Measurements from ENCODE around the gene MORN5.

MORN5 gene

DNA sequence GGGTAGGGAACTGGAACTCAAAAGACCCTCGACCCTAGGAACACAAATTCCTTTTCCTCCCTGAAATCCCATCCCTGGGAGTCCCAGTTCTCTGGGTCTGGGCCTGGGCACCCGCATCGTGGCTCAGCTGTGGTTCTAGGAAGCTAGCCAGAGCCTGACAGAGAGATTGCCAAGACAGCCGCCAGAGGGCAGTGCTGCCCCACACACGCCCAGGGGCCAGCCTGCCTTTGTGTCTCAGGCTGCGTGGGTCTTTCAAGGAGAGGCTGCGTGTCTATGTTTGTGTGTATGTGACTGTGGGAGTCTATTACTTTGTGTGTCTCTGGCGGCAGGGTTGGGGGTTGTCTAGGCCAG, 34.6 kb upstream of the MORN5 start:
- DNase-seq (ENCODE audit: low read depth), result peak; percentile 49

GRCh38 chr9:122125509-122126330, 34.0 kb upstream of the MORN5 start:
- DNase-seq (ENCODE audit: low read depth), result no peak

DNA sequence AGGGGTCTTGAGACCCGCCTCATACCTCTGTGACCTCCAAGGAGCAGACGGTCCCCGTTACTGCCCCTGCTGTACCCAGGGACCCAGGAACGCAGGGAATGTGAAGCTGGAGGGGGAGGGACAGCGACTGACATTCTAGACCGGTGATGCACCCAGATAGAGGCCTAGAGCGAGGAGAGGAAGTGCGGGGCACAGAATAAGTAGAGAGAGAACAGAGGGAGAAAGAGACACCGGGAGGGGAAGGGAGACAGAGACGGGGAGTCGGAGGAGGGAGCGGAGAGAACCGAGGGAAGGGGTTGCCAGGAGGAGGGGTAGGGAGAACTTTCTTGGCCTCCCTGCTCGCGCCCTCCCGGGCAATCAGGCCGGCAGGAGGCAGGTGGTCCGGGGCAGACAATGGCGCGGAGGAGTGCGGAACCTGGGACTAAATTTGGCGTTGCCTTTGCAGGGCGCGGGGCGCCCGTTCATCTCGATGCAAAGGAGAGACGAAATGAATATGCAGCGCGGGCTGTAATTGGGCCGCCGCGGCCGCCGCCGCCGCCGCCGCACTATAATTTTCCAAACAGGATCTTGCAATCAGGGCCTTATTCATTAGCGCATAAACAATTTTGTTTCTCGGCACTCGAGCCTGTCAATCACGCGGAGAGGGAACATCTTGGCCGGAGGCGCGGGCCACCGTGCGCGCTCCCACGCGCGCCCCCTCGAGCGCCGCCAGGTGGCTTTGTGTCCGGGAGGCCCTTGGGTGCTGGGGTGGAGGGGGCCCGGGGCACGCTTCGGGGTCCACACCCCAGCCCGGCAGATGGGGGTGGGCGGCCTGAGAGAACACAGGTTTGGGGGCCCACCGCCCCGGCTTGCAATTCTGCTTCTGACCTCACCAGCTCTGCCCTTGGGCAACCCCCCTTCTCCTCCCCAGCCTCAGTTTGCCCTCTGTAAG, 33.1 kb upstream of the MORN5 start:
- DNase-seq (ENCODE audit: low read depth), result no peak

- DNase-seq (ENCODE audit: low read depth), result no peak
These were observed 32.3 kb upstream of the MORN5 start for GRCh38 chr9:122127396-122127798.

DNA sequence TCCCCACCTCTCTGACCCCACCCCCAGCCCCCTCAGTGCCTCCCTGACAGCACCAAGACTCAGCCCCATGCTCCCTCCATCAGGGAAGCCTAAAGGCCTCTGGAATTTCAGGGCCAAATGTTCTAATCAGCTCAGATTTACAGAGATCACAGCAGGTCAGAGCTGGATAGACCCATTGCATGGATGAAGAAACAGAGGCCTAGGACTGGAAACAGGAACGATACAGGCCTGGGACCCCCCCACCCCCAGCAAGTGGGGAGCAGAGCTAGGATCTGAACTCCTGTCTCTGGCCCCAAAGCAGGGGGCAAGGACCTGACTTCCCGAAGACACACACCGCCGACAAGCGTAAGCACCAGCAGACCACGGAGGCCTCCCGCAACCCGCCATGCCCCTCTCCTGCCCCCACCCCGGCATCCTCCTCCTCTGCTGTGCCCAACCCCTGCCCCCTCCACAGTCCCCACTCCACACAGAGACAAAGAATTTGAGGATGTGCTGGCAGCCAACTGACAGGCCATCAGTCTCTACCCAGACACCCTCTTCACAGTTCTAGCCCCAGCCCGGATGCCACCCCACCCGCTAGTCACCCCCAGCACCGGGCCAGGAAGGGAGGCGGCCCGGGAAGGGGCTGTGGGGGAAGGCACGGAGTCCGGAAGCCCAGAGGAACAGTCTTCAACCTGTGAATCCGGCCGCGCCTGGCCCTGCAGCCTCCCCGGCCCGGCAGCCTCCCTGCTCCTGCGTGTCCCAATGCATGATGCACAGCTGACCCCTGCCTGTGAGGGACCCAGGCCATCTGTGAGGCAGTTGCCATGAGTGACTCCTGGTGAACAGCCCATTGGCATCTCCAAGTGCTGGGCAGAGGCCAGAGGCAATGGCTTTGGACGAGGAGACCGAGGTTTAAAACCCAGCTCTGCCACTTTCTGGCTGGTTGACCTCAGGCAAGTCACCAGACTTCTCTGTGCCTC, 31.4 kb upstream of the MORN5 start:
- no peak for DNase-seq (ENCODE audit: low read depth)

DNA sequence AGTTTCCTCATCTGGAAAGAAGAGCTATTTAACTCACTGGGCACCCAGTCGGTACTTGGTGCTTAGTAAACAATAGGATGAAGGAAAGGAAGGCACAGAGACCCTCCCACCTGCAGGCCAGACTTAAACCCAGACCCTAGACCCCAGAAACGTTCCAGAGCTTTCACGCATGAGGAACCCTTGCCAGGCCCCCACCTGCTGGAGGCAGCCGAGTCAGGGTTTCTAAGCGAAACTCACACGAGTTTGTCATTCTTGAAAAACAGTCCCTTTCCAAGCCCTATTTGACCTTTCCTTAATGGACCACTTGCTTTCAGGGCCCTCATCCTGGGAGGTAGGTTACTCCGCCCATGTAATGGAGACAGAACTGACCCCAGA, 30.8 kb upstream of the MORN5 start:
- DNase-seq (ENCODE audit: low read depth), result no peak

- DNase-seq (ENCODE audit: low read depth), result no peak
These were observed 29.7 kb upstream of the MORN5 start for GRCh38 chr9:122129969-122130368.

GRCh38 chr9:122130837-122131236, 28.9 kb upstream of the MORN5 start:
- DNase-seq (ENCODE audit: low read depth), result no peak

GRCh38 chr9:122131401-122132001, 28.2 kb upstream of the MORN5 start:
- no peak for DNase-seq (ENCODE audit: low read depth)

GRCh38 chr9:122132539-122132938, 27.2 kb upstream of the MORN5 start:
- DNase-seq (ENCODE audit: low read depth), result no peak

GRCh38 chr9:122133263-122133983, 26.3 kb upstream of the MORN5 start:
- no peak for DNase-seq (ENCODE audit: low read depth)

GRCh38 chr9:122133984-122134535, 25.6 kb upstream of the MORN5 start:
- no peak for DNase-seq (ENCODE audit: low read depth)

GRCh38 chr9:122134822-122135528, 24.7 kb upstream of the MORN5 start:
- no peak for DNase-seq (ENCODE audit: low read depth)

DNA sequence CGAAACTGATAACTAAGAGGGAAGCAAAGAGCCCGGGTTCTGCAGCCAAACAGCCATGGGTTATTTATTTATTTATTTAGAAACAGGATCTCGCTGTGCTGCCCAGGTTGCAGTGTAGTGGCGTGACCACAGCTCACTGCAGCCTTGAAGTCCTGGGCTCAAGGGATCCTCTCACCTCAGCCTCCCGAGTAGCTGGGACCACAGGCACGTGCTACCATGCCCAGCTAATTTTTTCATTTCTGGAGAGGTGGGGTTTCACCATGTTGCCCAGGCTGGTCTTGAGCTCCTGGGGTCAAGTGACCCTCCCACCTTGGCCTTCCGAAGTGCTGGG, 24.2 kb upstream of the MORN5 start:
- no peak for DNase-seq (ENCODE audit: low read depth)

- no peak for DNase-seq (ENCODE audit: low read depth)
These were observed 21.0 kb upstream of the MORN5 start for GRCh38 chr9:122138560-122139268.

DNA sequence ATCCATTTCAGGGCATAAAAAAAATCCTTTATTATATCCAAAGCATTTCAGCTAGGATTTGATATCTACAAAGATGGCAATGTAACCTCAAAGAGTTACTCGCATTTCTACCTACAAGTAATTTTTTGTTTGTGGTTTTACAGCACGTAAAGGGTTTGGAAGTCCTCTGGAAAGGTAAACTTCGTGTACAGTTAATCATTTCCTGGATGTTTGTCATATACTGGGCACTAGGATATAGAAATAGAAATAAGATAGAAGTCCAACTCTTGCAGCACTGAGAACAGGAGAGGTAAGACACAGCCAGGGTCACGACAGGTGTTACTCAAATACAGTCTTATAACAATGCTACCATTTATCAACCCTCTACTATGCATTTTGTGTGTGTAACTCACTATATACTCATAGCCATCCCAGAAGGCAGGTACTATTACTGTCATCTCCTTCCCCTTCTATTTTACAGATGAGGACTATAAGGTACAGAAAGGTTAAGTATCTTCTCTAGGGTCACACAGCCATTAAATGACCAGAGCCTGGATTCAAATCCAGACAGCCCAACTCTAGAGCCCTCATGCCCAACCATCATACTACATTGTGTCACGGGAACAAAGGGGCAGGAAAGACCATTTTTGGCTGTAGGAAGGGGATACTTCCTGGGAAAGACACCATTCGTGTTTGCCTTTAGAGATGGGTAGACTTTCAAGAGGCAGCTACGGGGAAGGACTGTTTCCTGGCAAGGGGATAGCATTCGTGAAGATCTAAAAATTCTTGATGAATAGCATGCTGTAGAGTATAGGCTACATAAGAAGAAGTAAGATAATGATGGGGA, 19.1 kb upstream of the MORN5 start:
- no peak for DNase-seq (ENCODE audit: low read depth)

DNA sequence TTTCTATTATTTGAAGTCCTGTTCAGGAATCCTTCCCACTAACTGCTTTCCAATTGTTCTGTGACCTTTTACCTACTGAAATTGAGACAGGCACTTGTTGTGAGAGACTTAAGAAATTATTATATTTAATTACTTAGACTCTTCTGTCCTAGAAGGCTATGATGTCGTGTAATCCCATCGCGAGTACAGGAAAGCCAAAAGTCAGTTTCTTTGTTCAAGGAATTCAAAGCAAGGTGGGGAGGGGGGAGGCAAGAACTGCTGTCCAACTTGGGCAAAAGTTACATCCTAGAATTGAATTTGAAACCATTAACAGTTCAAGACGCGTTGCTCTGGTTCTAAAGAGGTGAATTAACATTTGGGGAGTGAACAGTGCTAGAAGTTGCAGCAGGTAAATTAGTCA, 18.0 kb upstream of the MORN5 start:
- DNase-seq (ENCODE audit: low read depth), result no peak

DNA sequence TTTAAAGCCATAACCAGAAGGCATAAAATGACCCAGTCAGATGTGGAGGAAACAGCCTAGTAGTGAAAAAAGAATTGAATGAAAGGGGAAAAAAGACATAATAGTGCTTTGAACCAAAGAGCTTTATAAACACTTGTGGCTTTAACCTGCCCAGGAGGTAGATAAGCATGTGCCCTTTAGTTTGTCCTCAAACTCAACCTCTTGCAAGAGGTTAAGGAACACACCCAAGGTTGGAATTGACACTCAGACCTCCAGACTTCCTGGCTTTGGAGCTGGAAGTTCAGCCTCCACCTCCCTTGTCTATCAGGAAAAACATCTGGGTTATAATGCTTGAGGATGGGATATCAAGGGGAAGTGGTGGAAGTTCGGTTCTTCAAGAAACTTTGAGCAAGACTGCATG, 16.4 kb upstream of the MORN5 start:
- no peak for DNase-seq (ENCODE audit: low read depth)
